SIG-M5 (cell line): ENCODE data around the gene SOX18.

Experiments
- DNase-seq: peaks from one replicate; lab custom pipeline; 2025; lab: John Stamatoyannopoulos, UW

SOX18 gene

DNA sequence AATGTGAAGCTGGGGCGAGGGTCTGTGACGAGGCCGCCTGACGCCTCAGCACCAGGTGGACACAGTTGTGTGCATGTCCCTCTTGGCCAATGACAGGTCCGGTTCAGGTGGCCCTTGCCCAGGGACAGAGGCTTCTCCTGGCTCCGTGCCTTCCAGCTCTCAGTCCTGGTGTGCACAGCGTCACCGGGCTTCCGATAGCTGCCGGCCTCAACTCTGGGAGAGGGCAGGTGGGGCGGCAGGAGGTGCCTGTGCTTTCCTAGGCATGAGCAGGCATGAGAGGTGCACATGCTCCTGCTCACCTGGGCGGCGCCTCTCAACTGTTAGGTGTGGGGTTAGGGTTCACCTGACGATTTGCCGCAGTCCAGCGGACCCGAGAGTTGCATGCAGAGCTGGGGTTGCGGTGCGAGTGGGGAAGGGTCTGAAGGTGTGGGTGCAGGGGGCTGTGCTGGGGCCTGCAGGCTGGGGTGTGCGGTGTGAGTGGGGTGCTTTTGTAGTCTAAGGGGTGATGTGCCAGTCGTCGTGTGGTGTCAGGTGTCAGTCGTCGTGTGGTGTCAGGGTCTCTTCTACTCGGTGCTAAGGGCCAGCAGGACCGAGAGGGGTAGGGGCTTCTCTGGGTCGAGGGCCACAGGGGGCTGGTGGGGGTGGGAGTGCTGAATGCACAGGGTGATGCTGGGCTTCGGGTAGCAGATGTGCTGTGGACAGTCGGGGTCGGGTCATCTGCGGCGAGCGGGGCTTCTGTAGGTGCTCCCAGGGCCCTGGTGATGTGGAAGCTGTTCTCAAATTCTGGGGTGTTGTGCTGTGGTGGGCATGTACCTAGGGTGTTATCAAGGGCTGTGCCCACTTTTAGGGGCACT, 3.8 kb upstream of the SOX18 start:
- no peak for DNase-seq

DNA sequence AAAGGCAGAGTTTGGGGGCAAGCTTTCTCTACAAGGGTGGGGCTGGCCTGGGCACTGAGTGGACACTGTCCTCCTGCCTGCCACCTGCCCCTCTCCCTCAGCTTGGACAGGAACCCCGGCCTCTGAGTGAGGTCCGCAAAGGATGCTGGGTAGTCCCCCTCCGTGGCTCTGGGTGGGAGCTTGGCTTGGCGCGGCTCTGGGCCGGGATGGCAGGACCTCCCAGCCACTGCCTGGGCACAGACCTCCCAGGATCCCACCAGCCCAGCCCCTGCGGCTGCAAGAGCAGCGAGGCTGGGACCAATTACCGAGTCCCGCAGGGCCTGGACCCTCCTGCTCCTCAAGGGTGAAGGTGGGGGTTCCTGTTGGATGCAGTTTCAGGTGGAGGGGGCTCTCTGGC, 2.9 kb upstream of the SOX18 start:
- DNase-seq: no peak

DNA sequence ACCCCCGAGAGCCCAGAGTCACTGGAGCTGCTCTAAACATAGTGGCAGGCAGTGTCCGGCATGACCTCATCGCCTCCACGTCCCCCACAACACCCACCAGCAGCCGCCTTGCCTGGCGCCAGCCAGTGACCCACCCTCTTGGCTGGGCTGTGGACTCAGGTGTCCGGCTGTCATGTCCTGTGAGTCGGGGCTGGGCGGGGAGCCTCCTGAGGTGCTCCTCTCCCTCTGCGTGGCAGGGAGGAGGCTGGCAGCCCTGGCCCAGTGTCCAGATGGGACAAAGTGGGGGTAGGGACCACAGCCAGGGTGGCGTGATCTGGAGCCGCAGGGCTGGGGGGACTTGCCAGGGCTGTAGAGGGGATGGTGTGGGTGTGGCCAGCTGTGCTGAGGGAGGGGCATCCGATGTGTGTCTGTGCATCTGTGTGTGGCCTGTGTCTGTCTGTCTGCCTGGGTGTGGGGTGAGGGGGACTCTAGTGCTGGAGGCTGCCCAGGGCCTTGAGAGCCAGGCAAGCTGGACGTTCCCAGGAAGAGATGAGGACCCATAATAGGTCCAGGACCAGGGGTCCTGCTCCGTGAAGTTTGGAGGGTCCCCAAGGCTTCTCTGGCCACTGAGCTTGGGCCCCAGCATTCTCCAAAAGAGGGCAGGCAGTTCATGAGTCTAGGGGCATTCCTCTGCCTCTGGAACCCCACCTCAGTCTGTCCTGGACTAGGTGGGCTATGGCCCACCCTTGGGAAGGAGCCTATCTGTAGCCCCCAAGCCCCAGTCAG, 2.3 kb upstream of the SOX18 start:
- DNase-seq: no peak

DNA sequence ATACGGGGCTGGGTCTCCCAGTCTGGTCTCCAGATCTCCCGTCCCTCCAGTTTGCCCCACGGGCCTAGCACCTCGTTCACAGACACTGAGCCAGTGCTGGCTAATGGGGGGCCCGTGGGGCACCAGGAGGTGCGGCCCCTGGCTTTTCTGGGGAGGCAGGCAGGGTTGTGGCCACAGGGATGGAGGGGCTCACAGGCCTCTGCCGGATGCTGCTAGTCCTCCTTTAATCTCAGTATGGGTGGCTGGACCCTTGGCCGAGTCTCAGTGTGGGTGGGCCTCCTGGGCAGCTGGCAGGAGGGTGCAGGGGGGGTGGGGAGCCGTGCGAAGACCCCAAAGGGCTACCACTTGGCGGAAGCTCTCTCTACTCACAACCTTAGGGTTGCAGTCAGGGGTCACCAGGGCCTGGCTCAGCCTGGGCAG, 1.6 kb upstream of the SOX18 start:
- DNase-seq: no peak

DNA sequence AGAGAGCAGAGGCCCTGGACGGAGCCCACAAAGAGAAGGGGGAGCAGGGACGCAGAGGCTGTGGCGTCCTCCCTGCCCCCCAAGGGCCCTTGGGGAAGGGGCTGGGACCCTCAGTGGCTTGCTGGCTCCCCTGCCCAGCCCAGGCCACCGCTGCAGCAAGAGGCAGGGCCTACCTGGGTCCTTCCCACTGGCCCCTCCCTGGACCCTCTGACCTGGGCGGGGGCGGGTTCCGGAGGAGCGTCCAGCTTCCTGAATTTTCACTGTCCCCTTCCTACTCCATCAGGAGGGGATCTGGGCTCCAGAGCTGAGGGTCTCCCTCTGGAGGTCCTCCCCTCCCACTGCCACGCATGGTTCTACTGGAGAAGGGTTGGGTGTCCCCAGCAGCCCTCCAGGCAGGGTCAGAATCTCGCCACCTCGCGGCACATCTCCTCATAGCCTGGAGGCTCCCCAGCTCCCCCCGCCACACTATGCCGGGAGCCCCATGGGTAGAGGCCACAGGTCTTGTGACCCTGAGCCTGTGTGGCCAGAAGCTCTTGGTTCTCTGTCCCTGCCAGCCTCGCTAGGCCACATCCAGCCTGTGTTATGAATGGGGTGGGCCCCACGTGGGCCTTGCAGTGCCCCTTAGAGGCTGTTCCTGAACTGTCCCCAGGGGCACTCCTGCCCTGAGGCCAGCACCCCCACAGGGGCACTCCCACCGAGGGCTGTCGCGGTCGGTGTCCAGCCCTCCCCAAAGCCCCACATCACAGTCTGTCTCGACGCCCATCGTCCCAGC, 1.0 kb upstream of the SOX18 start:
- no peak for DNase-seq

DNA sequence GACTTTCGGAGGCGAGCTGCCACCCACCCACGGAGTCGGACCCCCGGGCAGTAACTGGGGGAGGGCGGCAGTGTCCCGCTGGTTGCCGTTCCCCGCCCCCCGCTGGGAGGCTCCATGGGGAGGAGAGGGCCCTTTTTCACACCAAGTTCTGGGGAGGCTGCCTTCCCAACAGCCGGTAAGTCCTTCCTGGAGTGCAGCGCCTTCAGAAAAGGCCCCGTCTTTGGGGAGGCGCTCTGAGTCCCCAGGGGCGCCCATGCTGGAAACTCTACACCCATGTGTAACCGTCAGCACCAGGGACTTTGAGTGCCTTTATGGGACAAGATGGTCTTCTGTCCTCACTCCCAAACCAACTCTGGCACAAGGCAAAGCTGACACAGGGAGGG, 430 bp upstream of the SOX18 start:
- no peak for DNase-seq

DNA sequence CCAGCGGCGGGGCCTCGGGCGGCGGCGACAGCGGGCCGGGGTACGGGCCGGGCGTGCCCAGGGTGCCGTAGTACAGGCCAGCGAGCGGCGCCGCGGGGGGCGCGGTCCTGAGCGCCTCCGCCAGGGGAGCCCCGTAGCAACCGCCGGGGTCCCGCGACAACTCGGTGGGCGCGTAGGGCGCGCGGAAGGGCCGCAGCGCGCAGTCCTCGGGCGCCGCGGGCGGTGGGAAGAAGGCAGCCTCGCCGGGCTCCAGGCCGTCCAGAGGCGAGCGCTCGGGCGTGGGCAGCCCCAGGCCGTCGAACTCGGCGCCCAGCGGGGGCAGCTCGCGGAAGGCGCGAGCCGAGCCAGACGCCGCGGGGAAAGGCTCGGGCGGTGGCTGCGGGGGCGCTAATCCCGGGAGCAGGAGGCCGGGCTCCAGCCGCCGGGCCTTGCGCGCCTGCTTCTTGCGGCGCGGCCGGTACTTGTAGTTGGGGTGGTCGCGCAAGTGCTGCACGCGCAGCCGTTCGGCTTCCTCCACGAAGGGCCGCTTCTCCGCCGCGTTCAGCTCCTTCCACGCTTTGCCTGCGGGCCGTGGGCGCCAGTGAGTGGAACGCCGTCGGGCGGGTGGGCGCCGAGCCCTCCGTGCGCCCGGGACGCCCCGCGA, 916 bp downstream of the SOX18 start:
- no peak for DNase-seq

DNA sequence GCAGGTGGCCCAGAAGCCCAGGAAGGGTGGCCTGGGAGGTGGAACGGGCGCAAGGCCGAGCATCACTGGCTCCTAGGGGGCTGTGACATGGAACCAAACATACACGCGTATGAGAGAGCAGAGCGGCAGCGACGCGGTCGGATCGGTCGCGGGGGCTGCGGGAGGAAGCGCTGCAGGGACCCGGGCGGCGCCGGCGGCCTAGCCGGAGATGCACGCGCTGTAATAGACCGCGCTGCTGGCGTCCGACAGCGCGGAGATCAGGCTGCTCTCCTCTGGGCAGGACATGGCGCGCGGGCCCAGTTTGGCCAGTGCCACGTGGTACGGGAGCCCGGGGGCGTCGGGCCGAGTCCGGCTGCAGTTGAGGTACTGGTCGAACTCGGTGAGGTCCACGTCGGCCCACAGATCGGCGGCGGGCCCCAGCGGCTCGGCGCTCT, 1.5 kb downstream of the SOX18 start:
- no peak for DNase-seq

DNA sequence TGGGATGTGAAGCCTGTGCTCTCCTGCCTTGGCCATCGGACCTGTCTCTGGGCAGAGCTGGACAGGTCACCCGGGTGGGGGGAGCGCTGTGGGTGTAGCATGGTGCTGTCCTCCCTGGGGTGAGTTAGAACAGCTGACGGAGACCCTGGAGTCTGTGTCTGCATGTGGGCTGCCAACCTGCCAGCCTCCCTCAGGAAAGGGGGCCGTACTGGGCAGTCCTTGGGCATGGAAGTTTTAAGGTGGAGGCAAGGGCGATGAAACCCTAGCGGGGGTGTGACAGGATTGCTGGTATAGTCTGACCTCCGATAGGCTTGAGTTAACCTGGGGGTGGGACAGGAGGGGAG, 2.4 kb downstream of the SOX18 start:
- DNase-seq: no peak

DNA sequence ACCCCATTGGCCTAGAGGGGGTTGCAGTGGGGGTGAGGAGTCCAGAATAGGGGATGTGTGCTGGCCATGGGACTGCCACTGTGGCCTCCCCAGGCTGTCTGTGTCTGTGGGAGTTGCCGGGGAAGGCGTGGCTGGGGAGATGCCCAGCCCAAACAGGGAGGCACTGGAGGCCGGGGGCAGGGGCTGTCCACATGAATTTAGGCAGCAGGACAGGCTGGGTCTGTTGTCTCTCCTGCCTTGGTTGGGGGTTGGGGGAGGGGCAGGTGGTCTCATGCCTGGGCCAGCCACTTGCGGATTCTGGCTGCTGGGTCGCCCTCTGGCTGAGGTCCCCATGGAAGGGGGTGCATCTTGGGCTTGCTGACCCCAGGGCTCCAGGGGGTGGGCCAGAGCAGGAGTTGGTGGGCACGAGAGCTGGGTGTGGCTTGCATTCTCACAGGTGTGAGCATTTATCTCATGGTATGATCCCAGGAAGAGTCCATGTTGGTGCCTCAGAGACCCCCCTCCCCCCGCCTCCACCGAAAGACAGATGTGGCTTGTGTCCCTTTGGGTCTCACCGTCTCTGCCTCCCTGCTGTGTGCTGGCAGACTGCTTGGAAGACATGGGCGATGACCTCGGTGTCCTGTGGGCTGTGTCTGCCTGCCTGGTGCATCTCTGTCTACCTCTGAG, 4.0 kb downstream of the SOX18 start:
- DNase-seq: no peak

DNA sequence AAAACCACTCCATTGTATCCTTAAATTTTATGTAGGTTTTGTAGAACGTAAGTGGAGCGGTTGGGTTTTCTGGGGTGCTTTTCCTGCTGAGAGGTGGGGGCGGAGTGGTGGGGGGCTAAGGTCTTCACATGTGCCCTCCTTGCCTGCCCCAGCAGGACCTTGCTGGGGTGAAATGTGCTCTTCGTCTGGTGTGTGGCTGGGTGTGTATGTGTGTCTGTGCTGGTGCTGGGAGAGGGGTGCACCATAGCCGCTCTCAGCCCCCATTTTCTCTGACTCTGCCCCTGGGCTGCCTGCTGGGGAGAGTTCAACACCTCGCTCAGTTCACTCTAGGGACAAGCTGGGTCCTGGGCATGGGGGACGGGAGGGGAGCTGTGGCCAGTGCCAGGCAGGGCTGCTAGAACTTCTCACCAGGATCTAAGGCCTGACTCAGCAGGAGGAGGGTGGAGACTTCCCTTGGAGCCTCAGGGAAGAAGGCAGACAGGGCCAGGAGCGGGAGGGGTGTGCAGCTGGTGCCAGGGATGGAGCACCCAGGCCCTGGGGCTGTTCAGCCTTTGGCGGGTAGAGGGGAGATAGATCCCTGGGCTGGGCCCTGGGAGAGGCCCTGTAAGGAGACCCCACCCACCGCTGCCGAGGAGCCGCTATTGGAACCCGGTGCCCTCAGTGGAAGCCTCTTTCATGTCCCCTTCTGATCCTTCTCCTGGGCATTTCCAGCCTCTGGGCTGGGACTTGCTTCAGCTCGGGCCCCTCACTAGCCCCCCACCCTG, 4.8 kb downstream of the SOX18 start:
- no peak for DNase-seq

DNA sequence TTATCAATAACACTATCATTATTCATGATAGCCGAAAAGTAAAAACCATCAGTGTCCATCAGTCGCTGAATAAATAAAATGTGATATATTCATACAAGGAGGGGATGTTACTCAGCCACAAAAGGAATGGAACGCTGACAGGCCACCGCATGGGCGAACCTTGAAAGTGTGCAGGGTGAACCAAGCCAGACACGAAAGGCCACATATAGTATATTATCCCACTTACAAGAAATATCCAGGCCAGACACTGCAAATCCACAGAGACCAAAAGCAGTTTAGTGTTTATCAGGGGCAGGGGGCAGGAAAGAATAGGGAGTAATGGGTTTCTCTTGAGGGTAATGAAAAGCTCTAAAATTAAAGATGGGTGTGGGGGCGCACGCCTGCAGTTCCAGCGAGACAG, 5.7 kb downstream of the SOX18 start:
- no peak for DNase-seq

DNA sequence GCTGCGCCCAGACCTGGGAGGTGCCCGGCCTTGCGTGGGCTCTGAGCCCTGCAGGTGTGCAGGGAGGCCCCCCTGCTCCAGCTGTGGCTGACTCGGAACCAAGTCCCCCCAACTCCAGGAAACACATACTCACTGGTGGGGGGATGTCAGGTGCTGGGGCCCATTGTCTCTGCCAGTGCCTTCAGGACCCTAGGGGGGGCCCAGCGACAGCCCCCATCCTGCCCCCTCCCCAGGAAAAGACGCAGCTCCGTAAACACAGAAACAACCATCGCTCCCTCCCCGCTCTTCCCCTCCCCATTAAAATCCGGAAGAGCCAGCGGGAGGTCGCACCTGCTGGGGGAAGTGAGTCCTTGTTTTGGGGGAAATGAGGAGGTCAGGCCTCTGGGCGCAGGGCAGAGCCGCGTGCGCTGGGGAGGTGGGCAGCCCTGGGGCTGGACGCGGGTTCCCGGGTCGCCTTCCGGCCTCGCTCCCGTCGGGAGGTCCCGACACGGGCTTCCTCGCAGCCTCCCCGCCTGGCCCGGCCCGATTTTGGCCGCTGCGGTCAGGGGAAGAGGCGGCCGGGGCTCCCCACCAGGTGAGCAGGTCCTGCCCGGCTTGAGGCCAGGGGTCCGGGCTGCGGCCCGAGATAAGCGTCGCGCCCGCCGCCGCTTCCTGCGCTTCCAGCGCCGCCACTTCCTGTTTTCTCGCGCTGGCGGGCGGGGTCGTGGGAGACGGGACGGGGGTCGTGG, 7.2 kb downstream of the SOX18 start:
- DNase-seq: no peak

DNA sequence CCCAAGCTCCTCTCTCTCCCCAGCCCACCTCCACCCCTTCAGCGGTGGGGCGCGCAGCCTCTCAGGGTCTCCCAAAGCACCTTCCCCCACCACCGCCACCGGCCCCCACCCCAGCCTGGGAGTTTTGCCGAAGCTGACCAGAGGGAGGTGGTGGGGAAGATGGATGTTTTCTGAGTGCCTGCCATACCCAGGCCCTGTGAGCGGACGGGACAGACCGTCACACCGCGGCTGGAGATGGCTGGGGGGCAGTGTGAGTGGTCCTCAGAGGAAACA, 7.7 kb downstream of the SOX18 start:
- DNase-seq: no peak

DNA sequence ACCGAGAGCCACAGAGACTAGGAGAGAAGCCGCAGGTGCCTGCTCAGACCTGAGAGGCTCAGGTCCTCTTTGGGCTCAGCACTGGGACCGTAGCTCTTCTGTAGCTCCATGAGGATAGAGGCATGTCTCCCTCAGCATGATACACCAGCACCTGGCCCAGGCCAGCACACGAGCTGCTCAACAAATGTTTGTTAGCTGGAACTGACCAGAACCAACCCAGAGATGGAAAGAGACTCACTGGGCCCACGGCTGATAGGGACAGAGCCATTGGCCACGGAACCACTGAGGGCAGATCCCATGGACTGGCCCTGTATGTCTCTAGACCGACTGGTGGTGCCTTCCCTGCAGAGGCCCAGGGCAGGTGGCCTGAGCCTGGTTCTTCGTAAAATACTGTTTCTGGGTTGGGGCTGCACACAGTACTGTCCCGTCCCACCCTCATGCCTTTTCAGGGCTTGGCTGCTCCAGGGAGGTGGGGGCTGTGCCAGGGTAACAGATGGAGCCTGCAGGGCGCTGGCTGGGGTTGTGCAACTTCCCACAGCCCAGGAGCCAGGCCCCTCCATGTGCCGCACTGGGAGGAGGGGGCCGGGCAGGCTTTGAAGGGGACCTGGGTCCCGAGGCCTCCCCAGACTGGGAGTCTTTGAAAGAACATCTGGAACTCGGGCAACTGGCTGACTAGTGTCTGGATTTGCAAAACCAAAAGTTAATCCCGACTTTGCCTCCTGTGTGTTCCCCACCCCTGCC, 8.2 kb downstream of the SOX18 start:
- no peak for DNase-seq

DNA sequence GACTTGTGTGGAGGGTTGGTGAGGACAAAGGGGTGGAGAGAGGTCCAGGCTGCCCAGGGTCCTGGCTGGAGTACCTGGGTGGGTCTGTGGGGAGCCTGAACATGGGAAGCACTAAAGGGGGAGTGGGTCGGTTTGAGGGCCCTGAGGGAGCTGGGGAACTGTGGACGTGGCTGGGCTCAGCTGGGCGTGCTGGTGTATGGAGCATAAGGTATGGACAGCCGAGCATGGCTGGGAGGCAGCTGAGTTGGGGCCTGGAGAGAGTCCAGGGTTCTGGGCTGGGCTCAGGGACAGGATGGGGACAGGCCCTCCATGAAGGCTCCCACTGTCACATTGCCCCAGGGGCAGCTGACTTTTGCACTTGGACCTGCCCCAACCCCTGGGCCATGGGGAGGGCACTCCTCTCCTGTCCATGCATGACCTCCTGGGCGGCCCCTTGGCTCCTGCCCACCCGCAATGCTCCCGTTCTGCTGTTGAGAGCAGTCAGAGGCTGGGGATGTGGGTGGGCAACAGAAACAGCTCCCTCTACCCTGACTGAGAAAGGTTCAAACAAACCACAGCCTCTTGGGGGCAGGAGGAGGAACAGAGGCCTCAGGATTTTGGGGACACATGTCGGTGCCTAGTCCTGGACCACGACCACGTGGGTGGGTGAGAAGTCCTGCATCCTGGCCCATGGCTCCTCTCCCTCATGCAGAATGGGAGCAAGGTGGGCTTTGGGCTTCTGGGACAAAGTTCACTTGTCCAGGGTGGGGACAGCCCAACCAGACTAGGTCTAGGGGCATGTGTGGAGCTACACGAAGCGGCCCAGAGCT, 9.0 kb downstream of the SOX18 start:
- no peak for DNase-seq

DNA sequence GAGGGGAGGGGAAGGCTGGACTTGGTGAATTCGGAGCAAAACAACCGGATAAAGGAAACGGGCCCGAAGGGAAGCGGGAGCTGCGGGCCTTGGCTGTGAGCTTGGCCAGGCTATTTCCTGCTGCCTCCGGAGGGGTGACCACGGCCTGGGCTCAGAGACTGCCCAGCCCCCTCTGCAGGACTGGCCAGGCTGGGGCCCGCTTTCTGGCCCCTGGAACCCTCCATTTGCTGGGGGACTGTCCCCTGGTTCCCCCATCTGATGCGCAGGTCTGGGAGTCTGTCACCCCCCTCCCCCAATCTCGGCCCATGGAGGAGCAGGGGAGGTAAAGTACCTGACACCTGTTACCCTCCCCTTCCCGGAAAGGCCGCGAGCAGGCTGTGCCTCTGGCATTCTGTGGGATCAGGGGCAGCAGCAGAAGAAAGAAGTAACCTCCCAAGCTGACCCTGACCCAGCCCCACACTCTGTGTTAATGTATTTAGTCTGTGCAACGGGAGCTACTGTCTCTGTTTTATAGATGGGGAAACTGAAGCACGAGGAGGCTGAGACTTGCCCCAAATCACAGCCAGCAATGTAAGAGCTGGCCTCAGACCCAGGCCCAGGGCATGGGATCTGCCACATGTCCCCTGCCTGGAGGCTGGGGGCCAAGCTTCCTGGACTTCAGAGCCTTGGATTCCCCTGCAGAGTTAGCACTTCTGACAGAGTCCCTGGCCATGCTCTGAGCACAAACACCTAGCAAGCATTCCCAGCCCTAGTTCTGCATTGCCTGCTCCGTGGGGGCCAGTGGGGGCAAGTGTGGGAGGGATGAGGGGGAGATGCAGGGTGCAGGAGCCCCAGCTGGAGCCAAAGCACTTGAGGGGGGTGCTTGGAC, 9.9 kb downstream of the SOX18 start:
- no peak for DNase-seq
